Transverse colon (tissue), 4 donors: ENCODE data around the gene TMUB1. TPM values are rescaled to one million over a fixed set of nuclear protein-coding genes. Genes with fewer than 3 reads are reported as not detected.
A peak's percentile ranks its signal among the peaks of the same experiment; 100 is the strongest.

Source experiments
- DNase-seq: peaks from one replicate; pipeline ENCODE4 v3.0.0-alpha.2; 2019
- H3K27ac ChIP-seq, 4 donors: fragments of 200-600 bp; sonication (generic); 2 replicates each; pipeline ENCODE4 v1.5.1; 2016 to 2018; ENCODE audit warnings: inconsistent platforms in 4 of 4
- H3K27me3 ChIP-seq: fragments of 200-600 bp; sonication (generic); 2 replicates; pipeline ENCODE4 v1.5.1; 2017; ENCODE audit warnings: inconsistent platforms
- H3K36me3 ChIP-seq, 4 donors: fragments of 200-600 bp; sonication (generic); 2 replicates each; pipeline ENCODE4 v1.5.1; 2017 to 2019; ENCODE audit warnings: inconsistent platforms in 4 of 4
- H3K4me1 ChIP-seq, 4 donors: fragments of 200-600 bp; sonication (generic); 2 replicates each; pipeline ENCODE4 v1.5.1; 2017 to 2020; ENCODE audit warnings: inconsistent platforms in 4 of 4
- H3K4me3 ChIP-seq, 4 donors: fragments of 200-600 bp; sonication (generic); 1 replicate in 1 of 4; 2 replicates in 3 of 4; pipeline versions ENCODE4 v1.5.1 to v1.6.1; 2017 to 2019; ENCODE audit warnings: inconsistent platforms in 4 of 4
- H3K9me3 ChIP-seq, 2 donors: fragments of 200-600 bp; sonication (generic); 2 replicates each; pipeline ENCODE4 v1.5.1; 2017 to 2019; ENCODE audit warnings: inconsistent platforms in 2 of 2
- CTCF ChIP-seq, 5 experiments: fragments of 200-600 bp in 3 of 5; fragments of 450-650 bp in 2 of 5; sonication (generic) in 3 of 5; IDR thresholded peaks; 1 replicate in 2 of 5; 2 replicates in 3 of 5; pipeline ENCODE4 v1.5.1; 2016 to 2017; ENCODE audit warnings: antibody characterized with exemption in 5 of 5, inconsistent platforms in 3 of 5, mild to moderate bottlenecking in 2 of 5, moderate library complexity in 1 of 5
- EP300 ChIP-seq: sonication (generic); formaldehyde crosslinking; IDR thresholded peaks from one replicate; pipeline ENCODE4 v1.6.1; 2017; ENCODE audit warnings: antibody characterized with exemption, low read depth
- POLR2A ChIP-seq: fragments of 450-650 bp; IDR thresholded peaks from one replicate; pipeline ENCODE4 v1.6.1; 2016; ENCODE audit warnings: antibody characterized with exemption, mild to moderate bottlenecking, moderate library complexity
- POLR2AphosphoS5 ChIP-seq, 3 donors: sonication (generic); formaldehyde crosslinking; IDR thresholded peaks; one replicate each; pipeline ENCODE4 v1.6.1; 2016; ENCODE audit warnings: antibody characterized with exemption in 3 of 3
- WGBS, 2 donors: methylation state at CpG; one replicate each; pipeline ENCODE4 v1.1.5; 2018; ENCODE audit warnings: low coverage in 1 of 2; 5-methylcytosine and 5-hydroxymethylcytosine counted together
- in situ Hi-C, 4 donors: fragments of 200-750 bp; cut with MboI; loops; one replicate each; pipeline versions ENCODE4 v1.15.0 to v1.15.1; 2017; ENCODE audit warnings: low sequenced_read_pairs in 3 of 4, low pct_ligation_motif_present in 1 of 4, low pct_unique_long_range_greater_than_20kb in 1 of 4
- intact Hi-C: fragments of 100-400 bp; cut with DNase I; formaldehyde crosslinking; loops from one replicate; pipeline ENCODE4 v1.15.1; 2023; ENCODE audit warnings: low total_unique reads
- total RNA-seq, 4 donors: library from RNA; depleted of rRNA; stranded (reverse); fragments of >200 nt; gene quantifications; one replicate each; pipeline ENCODE4 v1.1.0, GENCODE V29; 2016

TMUB1 gene
- total RNA-seq, result 100 to 1,000 TPM in 1 of 4 donors, 10 to 100 TPM in 3; 67.5 to 105 (median 85.9) TPM

DNA sequence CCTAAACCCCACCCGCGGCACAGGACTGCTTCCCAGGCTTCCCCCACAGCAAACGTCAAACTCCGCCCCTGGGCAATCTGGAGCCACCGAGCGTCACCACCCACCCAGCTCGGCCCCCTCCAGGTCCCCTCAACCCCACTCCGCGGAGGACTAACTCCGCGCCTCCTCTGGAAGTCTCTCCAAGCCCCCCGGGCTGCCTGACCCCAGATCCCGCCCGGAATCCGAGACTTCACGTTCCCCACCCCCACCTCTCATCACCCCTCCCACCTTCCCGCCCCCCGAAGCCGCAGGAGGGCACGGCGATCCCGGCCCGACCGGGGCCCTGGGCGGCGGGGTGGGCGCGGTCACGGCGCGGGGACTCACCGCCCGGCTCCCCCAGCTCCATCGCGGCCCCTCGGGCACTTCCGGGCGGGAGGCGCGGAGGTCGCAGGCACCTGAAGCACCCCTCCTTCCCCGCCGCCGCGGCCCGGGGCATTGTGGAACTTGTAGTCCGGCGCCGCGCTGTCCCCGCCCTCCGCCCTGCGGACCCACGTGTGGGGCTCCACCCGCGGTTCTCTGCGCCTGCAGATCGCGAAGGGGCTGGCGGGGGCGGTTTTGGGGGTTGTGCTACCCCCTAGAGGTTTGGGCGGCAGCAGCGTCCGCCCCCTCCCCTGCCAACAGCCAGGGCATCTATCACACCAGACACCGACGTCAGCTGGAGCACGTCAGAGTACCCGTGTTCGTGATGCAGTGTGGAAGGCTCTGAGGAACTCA lies at the start of gene TMUB1:
Gene TMUB1 (minus strand): TSS at position 423 of the 753 bp plus-strand sequence. CDS start 930 bp downstream, outside the sequence.
- 0 to 1% methylated on average over 12 to 15 of the region's 69 CpGs for WGBS, 2 donors
- Histone ChIP-seq H3K36me3 (no peaks in the 10 kb centered on the region), H3K4me3 (peak within 1 kb of the TSS; percentile 58 to 88 (median 83)), H3K27me3 (no peaks in the 10 kb centered on the region), H3K27ac (peak within 1 kb of the TSS; percentile 93 to 98 (median 97)), H3K9me3 (no peaks in the 10 kb centered on the region), H3K4me1 (peaks cover 39 to 60% (median 53%) of the 10 kb centered on the region in 4 donors)
- peak; percentile 35 for TF ChIP-seq POLR2A
- peak; percentile 42 to 67 (median 55) for TF ChIP-seq POLR2AphosphoS5 (IDR thresholded peaks at IDR 0.05)
- TF ChIP-seq EP300, result no peak
- TF ChIP-seq CTCF (IDR thresholded peaks at IDR 0.05), result no peak
- in situ Hi-C loops, result no loop called here
- intact Hi-C loops, result no loop called here
- DNase-seq, result peak; percentile 86

DNA sequence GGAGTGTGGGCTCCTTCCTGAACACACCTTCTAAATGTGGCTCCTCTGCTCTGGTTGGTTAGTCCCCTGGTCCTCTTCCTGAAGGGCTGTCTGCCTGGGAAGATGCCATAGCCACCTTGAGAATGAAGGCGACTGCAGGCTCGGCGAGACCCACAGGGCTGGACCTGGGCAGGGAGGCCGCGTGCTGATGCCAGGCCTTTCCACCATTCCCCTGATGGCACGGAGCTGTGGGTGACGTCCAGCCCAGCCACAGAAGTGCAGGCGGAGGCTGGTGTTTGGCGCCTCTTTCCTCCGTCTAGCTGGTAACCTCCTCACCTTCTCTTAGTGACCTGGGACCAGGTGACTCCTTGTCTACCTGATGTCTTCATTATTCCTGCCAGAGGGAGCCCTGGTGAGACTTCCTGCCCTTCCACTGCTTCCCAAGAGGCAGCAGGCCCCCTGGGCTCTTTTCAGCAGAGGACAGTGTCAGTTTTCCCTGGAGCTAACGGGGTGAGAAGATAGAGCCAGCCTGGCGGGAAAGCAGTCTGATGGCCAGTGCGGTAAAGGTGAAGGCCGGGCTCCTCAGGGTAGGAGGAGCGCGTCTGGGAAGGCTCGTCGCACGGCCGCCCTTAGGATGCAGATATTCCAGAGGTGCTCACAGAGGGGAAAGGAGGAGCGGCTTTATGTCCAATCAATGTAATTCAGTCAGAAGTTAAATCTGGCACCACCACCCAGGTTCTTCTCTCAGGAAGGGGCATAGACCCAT lies 49.3 kb upstream of the TMUB1 start:
- Histone ChIP-seq H3K4me1 (no peaks in the 10 kb centered on the region), H3K27me3 (no peaks in the 10 kb centered on the region), H3K9me3 (no peaks in the 10 kb centered on the region), H3K36me3 (peaks cover 0 to 30% (median 12%) of the 10 kb centered on the region in 4 donors), H3K27ac (no peak overlapping the region), H3K4me3 (no peak overlapping the region)
- TF ChIP-seq POLR2AphosphoS5 (IDR thresholded peaks at IDR 0.05) (no peak), POLR2A (no peak), CTCF (IDR thresholded peaks at IDR 0.05) (no peak), EP300 (no peak)
- WGBS, 2 donors, result 91% methylated on average over 21 of the region's 21 CpGs; no CpG with 5 or more reads in 1 of the 2 donors
- in situ Hi-C loops (no loop called here), intact Hi-C loops (no loop called here)
- no peak for DNase-seq

DNA sequence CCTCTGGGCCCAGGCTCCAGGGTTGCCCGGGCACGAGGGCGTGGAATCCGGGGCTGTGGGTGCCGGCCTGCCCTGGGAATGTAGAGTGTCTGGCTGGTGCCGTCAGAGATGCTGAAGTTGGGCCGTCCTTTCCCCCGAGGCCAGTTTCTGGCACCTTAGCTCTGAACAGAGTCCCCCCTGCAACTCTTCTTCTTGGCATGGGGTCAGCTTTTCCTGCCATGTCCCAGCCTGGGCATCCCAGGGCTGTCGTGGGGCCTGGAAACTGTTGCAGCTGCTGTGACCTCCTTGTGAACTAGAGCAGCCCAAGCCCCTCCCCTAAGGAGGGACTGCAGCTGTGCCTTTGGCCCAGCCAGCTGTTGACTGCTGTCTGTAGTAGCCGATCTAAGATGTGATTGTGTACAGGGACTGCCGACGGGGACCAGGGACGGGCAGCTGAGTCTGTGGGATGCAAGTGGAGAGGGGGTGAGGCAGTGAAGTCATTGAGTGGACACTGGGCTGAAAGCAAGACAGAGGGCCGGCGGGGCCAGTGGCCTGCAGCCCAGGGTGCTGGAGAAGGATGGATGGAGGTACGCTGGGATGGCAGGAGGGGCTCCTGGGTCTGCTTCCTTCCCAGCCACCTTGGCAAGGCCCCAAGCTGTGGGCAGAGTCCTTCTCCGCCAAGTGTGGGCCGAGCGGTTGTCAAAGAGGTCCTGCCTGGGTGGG lies 48.5 kb upstream of the TMUB1 start:
- no peak overlapping the region for H3K27ac ChIP-seq
- H3K9me3 ChIP-seq, result no peaks in the 10 kb centered on the region
- no peaks in the 10 kb centered on the region for H3K27me3 ChIP-seq
- no peak for DNase-seq
- H3K4me1 ChIP-seq, result peaks cover 0 to 5% (median 3%) of the 10 kb centered on the region in 4 donors
- in situ Hi-C loops, result no loop called here
- H3K4me3 ChIP-seq, result no peak overlapping the region
- 85 to 96% methylated on average over 5 to 19 of the region's 19 CpGs for WGBS, 2 donors
- intact Hi-C loops, result no loop called here
- peaks cover 0 to 30% (median 12%) of the 10 kb centered on the region in 4 donors for H3K36me3 ChIP-seq
- no peak for TF ChIP-seq POLR2AphosphoS5 (IDR thresholded peaks at IDR 0.05)
- TF ChIP-seq EP300, result no peak
- no peak for TF ChIP-seq CTCF (IDR thresholded peaks at IDR 0.05)
- TF ChIP-seq POLR2A, result no peak

- DNase-seq, result no peak
- Histone ChIP-seq H3K27me3 (no peaks in the 10 kb centered on the region), H3K27ac (no peak overlapping the region), H3K9me3 (no peaks in the 10 kb centered on the region), H3K4me3 (no peak overlapping the region), H3K36me3 (peaks cover 0 to 26% (median 12%) of the 10 kb centered on the region in 4 donors), H3K4me1 (peaks cover 0 to 10% (median 6%) of the 10 kb centered on the region in 4 donors)
- WGBS, 2 donors, result 81 to 90% methylated on average over 10 to 13 of the region's 13 CpGs
- in situ Hi-C loops, result no loop called here
- TF ChIP-seq POLR2AphosphoS5 (IDR thresholded peaks at IDR 0.05) (no peak), EP300 (no peak), CTCF (IDR thresholded peaks at IDR 0.05) (no peak), POLR2A (no peak)
- intact Hi-C loops, result no loop called here
Observed at GRCh38 chr7:151131224-151131591, 47.9 kb upstream of the TMUB1 start.
